ENCODE data around the gene TENM4. TPM values are rescaled to one million over a fixed set of nuclear protein-coding genes. Genes with fewer than 3 reads are reported as not detected.

TENM4 gene
- polyA plus RNA-seq, 1 experiment = 5.5 TPM

DNA sequence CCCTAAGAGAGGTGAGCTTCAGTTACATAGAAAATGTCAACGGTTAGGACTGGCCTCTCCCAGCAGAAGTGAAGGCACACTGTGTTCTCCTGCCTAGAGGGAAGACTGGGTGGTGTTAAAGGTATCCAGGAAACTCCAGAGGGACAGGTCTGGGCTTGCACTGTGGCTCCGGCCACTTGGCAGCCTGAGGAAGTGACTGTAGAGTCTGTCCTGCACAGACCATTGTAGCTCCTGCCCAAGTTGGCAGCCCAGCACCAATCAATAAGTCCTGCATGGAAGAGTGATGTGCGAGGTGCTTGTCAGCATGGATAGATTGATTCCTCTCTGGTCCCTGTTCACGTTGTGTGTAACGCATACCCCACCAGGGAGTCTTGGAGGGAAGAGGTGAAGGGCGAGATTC lies 284.8 kb downstream of the TENM4 start:
- Histone ChIP-seq H3K27me3 (ENCODE audit: control insufficient read depth, insufficient read depth, low read length) (no peaks in the 10 kb centered on the region), H3K9me3 (ENCODE audit: control insufficient read depth, insufficient read depth, low read length) (no peaks in the 10 kb centered on the region), H3K4me3 (ENCODE audit: low read depth, low read length) (no peak overlapping the region), H3K27ac (ENCODE audit: low read depth, low read length) (no peak overlapping the region)
- ChIA-PET CTCF (no interaction called here), POLR2A (no interaction called here)
- no peak for DNase-seq (ENCODE audit: low read depth, low spot score)
- TF ChIP-seq, protein P1, sequence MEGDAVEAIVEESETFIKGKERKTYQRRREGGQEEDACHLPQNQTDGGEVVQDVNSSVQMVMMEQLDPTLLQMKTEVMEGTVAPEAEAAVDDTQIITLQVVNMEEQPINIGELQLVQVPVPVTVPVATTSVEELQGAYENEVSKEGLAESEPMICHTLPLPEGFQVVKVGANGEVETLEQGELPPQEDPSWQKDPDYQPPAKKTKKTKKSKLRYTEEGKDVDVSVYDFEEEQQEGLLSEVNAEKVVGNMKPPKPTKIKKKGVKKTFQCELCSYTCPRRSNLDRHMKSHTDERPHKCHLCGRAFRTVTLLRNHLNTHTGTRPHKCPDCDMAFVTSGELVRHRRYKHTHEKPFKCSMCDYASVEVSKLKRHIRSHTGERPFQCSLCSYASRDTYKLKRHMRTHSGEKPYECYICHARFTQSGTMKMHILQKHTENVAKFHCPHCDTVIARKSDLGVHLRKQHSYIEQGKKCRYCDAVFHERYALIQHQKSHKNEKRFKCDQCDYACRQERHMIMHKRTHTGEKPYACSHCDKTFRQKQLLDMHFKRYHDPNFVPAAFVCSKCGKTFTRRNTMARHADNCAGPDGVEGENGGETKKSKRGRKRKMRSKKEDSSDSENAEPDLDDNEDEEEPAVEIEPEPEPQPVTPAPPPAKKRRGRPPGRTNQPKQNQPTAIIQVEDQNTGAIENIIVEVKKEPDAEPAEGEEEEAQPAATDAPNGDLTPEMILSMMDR (IDR thresholded peaks at IDR 0.05; ENCODE audit: low read depth, low read length) = no peak

DNA sequence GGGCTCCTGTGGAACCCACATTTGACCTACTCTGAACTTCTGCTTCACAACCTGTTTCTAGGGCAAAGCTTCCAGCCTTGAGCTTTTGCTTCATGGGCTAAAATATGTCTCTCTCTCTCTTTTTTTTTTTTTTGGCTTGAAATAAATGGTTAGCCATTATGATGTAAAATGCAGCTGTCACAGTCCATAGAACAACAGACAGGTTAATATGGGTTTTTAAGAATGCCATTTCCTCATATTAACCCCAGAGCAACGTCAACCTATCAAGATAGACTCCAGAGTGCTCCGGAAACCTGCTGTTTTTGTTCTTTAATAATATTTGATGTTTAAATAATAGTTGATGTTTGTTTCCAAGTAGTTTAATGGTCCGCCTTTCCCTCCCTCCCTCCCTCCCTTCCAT lies 285.6 kb downstream of the TENM4 start:
- ChIA-PET CTCF (no interaction called here), POLR2A (no interaction called here)
- Histone ChIP-seq H3K27me3 (ENCODE audit: control insufficient read depth, insufficient read depth, low read length) (no peaks in the 10 kb centered on the region), H3K9me3 (ENCODE audit: control insufficient read depth, insufficient read depth, low read length) (no peaks in the 10 kb centered on the region), H3K27ac (ENCODE audit: low read depth, low read length) (no peak overlapping the region), H3K4me3 (ENCODE audit: low read depth, low read length) (no peak overlapping the region)
- TF ChIP-seq, protein P1 (IDR thresholded peaks at IDR 0.05; ENCODE audit: low read depth, low read length) = no peak
- DNase-seq (ENCODE audit: low read depth, low spot score) = no peak

DNA sequence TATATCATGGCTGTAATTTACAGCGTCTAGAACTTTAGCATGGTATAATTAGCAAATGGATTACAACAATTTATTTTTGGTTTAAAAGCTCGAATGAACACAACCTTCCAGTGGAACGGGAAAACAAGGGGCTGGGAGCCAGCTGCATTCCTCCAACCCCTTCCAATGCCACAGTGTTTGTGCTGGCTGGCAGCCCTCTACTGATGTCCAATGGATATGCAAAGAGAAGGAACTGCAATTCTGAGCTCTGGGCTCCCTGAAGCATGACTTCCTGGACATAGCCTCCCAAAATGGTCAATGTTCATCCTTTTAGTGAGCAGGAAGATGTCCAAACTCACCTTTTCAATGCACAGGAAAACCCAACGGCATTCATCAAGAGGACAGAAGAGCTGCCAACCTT lies 288.3 kb downstream of the TENM4 start:
- TF ChIP-seq, protein P1 (IDR thresholded peaks at IDR 0.05; ENCODE audit: low read depth, low read length) = no peak
- Histone ChIP-seq H3K9me3 (ENCODE audit: control insufficient read depth, insufficient read depth, low read length) (no peaks in the 10 kb centered on the region), H3K27me3 (ENCODE audit: control insufficient read depth, insufficient read depth, low read length) (no peaks in the 10 kb centered on the region), H3K27ac (ENCODE audit: low read depth, low read length) (no peak overlapping the region), H3K4me3 (ENCODE audit: low read depth, low read length) (no peak overlapping the region)
- POLR2A ChIA-PET = no interaction called here
- CTCF ChIA-PET = no interaction called here
- DNase-seq (ENCODE audit: low read depth, low spot score) = no peak

DNA sequence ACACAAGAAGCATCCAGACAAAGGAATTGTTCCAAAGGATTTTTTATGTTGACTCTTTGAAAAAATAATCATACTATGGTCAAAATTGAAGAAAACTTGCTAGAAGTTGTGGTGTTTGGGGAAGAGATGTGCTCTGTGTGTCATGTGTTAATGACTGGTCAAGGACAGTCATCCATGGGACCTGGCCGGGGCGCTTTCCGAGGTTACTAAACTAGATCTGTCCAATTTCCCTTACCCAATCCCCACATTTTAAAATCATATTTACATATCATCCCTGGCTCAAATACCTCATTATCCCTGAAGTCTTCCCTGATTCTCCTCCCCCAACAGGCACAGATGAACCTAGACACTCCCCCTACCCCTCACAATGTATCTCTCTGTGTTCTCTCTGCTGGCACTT lies 289.4 kb downstream of the TENM4 start:
- H3K9me3 ChIP-seq (ENCODE audit: control insufficient read depth, insufficient read depth, low read length) = no peaks in the 10 kb centered on the region
- ChIA-PET CTCF (no interaction called here), POLR2A (no interaction called here)
- TF ChIP-seq, protein P1 (IDR thresholded peaks at IDR 0.05; ENCODE audit: low read depth, low read length) = no peak
- no peak for DNase-seq (ENCODE audit: low read depth, low spot score)
- no peak overlapping the region for H3K27ac ChIP-seq (ENCODE audit: low read depth, low read length)
- no peaks in the 10 kb centered on the region for H3K27me3 ChIP-seq (ENCODE audit: control insufficient read depth, insufficient read depth, low read length)
- H3K4me3 ChIP-seq (ENCODE audit: low read depth, low read length) = no peak overlapping the region

DNA sequence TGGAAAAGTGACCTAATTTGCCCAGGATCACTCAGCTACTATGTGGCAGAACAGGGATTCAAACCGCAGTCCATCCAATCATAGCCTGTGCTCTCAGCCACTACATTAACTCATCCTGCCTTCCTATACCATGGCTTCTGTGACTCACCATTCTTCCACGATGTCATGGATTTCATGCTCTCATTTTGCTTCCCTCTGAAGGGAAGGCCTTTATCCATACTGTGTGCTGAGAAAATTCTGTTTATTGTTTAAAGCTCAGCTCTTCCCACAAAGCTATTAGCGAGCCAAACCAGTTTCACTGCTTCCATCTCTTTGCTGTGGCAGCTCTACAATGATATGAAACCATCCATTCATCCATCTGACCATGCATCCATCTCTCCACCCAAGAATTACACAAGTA lies 289.9 kb downstream of the TENM4 start:
- ChIA-PET POLR2A (no interaction called here), CTCF (no interaction called here)
- DNase-seq (ENCODE audit: low read depth, low spot score) = peak; percentile 30
- no peaks in the 10 kb centered on the region for H3K27me3 ChIP-seq (ENCODE audit: control insufficient read depth, insufficient read depth, low read length)
- H3K27ac ChIP-seq (ENCODE audit: low read depth, low read length) = no peak overlapping the region
- no peaks in the 10 kb centered on the region for H3K9me3 ChIP-seq (ENCODE audit: control insufficient read depth, insufficient read depth, low read length)
- TF ChIP-seq, protein P1 (IDR thresholded peaks at IDR 0.05; ENCODE audit: low read depth, low read length) = no peak
- no peak overlapping the region for H3K4me3 ChIP-seq (ENCODE audit: low read depth, low read length)
